Stimulated activated CD8-positive, alpha-beta memory T cell treated with anti-CD3 and anti-CD28 coated beads, Interleukin-4, amount 100 ng/mL, for 4 hours (primary cell): Measurements from ENCODE around the gene GBP2.
"Not testable (repeated sequence)": the region's sequence is repeated elsewhere in the genome, so short reads cannot be mapped to it uniquely, and the experiment has no call there.

Source experiments
- DNase-seq, 2 donors: peaks; one replicate each; pipeline ENCODE4 v3.0.0-alpha.2; 2020; ENCODE audit warnings: low read depth in 2 of 2, low spot score in 1 of 2

The GBP2 gene

DNA sequence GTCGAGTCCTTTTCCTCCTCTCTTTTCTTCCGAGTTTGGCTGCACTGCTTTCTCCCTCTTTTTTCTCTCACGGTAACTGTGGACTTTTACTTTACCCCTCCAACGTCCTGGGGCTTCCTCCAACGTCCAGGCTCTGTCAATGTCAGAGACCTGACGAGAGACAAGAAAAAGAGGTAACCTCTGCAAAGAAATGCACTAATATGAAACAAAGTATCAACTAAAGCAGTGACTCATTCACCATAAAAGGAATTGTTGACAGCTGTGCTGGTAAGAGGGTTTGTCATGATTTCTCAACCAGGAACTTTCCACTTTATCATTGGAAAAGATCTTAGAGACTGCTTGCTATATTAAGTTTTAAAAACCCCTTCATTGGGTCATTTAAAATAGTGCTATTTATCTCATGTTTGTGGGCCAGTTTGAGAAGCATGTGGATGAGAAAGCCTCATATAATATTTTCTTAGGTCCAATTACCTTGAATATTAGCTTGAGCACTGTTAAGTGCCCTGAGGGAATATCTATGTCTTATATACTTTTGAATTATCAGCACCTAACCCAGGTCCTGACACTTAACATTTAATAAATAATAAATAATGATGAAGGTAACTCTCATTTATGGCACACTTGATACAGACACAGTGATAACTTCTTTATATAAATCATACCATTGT, at the start of gene GBP2:
Gene GBP2 (minus strand): TSS at position 202 of the 668 bp plus-strand sequence. CDS start 4,148 bp downstream, outside the sequence.
- no peak for DNase-seq

DNA sequence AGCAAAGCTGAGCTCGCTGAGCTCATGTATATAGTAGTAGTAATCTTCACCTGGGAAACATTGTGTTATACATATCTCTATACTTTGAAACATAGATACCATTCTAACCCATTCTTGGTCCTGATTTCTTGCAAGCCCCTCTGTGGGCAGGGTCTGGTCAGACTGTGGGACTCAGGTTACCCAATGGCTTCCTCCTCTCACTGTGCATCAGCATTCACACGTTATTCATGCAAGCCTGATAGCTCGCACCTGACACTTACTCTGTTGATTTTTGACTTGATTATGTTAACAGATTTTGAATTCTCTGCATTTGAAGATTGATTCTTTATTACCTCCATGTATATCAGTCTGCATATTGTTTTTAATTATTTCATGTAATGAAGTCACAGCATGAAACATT, 48.6 kb upstream of the GBP2 start:
- no peak for DNase-seq

DNA sequence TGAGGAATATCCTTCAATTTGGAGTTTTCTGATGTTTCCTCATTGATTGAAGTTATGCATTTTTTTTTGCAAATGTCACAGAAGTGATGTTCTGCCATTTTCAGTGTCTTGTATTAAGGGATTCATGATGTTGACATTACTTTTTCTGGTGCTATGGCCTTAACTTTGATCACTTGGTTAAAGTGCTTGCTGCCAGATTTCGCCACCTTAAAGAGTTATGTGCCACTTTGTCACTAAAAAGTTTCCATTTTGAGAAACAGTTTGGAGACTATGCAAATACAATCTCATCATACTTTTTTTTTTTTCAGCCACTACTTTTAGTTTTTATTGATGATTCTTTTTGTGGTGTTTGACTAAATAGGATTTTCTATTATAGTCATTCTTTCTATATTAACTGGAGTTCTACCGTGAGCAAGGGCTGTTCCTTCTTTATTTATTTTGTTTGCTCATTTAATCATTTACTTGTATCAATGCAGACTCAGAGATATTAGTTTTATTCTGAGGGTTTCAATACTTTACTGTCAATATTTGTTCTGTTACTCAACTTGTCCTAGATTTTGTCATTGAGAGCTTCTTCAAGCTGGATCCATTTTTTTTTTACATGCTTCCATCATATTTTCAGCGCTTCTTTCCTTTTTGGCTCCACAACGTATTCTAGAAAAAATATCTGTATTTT, 46.7 kb upstream of the GBP2 start:
- DNase-seq, result no peak

DNA sequence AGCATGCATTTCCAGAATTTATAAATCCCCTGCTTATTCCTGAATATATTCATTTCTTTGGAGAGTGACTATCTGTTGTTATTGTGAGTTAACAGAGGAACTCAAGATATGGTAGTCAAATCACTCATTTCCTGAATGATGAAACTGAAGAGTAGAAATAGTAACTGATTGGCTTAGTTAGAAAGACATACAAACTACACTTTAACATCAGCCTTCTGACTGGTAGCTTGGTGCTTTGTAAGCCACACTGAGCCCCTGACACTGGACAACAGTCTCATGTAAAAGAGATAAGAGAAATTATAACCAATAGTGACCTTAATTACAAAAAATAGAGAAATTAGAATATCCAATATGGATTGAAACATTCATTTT, 45.1 kb upstream of the GBP2 start:
- DNase-seq, result no peak

GRCh38 chr1:89170170-89171066, 44.5 kb upstream of the GBP2 start:
- DNase-seq, result no peak

- no peak for DNase-seq
Observed at GRCh38 chr1:89169166-89169565, 43.3 kb upstream of the GBP2 start.

DNA sequence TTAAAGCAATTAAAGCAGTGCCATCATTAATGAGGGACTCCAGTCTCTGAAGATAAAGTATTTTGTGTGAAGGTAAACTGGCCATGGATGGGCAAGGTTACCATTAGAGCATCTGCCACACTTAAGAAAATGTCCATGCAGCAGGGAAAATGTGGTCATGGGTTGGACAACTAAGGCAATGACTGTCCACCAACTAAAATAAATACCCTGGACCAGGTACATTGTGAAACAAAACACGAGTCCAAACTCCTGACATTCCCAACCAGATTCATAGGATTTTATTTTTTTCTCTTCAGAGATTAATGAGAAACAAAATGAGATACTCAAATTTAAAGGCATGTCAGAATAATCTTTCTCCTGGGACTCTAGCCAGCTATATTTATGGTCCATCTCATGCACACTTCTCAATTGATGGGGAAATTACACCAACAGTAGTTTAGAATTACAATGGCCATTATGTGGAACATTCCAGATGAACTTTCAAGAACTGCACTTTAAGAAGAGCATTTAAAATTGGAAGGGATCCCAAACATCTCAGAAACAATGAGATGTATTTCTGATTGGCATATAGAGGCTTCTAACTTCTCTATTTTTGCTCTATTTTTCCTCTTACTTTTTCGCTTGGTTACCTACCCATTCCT, 41.8 kb upstream of the GBP2 start:
- no peak for DNase-seq

- DNase-seq, result no peak
Observed at GRCh38 chr1:89166705-89167104, 40.8 kb upstream of the GBP2 start.

- no peak for DNase-seq
Observed at GRCh38 chr1:89165811-89166210, 39.9 kb upstream of the GBP2 start.

- DNase-seq, result no peak
Observed at GRCh38 chr1:89151047-89151446, 25.1 kb upstream of the GBP2 start.

DNA sequence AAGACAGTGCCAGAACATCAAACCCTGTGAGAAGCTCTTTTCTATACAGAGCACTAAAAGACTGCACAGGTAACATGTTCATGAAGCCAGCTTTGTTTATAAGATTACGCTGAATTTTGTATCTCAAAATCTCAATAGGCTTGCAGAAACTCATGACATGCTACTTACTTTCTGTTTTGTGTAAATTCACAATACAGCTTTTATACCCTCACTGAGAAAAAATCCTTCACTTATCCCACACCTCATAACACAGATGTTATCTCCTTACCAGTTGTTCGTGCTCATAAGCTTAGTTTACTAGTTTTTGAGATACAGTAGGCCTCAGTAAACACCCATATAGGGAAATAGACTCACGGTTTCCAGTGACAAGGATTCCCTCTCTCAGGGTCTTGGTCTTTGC, 24.1 kb upstream of the GBP2 start:
- no peak for DNase-seq

DNA sequence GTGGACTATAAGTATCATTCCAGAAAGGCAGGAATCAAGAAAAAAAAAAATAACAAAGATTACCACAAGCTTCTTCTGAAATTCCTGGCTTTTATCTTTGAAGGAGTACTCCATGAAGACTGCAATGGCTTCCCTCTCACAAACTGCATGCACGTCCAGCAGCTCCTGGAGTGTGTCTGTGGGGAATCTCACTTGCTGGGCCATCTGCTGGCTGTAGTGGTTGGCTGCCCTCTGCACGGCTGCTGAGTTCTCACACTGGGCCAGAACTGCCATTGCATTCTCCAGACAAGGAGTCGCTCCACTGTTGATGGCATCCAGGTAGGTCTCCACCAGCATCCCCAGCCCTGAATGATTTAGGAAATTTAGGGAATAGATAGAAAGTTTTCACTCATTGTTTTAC, 23.3 kb upstream of the GBP2 start:
- no peak for DNase-seq

- no peak for DNase-seq
Observed at GRCh38 chr1:89147678-89148658, 22.1 kb upstream of the GBP2 start.

- DNase-seq, result no peak
Observed at GRCh38 chr1:89146721-89147120, 20.8 kb upstream of the GBP2 start.

DNA sequence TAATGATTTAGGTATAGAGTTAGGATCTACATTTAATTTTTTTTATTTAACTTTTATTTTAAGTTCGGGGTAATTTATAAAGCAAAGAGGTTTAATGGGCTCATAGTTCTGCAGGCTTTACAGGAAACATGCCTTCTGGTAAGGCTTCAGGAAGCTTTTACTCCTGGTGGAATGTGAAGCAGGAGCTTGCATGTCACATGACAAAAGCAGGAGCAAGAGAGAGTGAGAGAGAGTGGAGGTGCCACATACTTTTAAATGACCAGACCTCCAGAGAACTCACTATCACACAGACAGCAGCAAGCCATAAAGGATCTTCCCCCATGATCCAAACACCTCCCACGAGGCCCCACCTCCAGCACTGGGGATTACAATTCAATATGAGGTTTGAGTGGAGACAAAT, 17.6 kb upstream of the GBP2 start:
- no peak for DNase-seq

DNA sequence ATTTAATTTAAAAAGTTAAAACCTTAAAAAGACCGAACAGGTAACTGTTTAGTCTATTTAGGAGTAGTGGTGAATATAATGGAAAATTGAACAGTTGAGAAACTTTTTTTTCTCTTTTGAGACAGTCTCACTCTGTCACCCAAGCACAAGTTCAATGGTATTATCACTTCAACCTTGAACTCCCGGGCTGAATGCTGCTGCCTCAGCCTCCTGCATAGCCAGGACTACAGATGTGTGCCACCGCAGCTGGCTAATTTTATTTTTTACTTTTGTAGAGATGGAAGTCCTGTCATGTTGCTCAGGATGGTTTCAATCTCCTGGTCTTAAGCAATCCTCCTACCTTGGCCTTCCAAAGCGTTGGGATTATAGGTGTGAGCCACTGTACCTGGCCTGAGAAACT, 16.2 kb upstream of the GBP2 start:
- no peak for DNase-seq

- DNase-seq, result no peak
Observed at GRCh38 chr1:89133747-89134146, 7.8 kb upstream of the GBP2 start.

- DNase-seq, result no peak
Observed at GRCh38 chr1:89130716-89131115, 4.8 kb upstream of the GBP2 start.

DNA sequence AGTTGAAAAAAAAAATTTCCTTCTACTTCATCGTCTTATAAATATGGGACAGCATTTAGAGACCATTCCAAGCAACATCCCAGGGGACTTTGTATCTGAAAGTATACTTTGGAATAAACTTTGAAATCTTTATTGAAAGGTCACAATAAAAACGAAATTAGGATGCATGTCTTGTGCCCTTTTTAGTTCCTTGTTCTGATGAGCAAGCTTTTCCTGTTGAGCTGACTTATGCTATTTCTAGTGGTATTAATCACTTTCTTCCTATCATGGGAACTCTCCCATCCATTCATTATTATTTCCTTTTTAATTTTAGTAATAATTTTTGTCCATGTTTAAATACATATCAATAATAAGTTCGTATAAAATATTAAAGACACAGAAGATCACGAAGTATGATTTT, 4.0 kb upstream of the GBP2 start:
- DNase-seq, result no peak

DNA sequence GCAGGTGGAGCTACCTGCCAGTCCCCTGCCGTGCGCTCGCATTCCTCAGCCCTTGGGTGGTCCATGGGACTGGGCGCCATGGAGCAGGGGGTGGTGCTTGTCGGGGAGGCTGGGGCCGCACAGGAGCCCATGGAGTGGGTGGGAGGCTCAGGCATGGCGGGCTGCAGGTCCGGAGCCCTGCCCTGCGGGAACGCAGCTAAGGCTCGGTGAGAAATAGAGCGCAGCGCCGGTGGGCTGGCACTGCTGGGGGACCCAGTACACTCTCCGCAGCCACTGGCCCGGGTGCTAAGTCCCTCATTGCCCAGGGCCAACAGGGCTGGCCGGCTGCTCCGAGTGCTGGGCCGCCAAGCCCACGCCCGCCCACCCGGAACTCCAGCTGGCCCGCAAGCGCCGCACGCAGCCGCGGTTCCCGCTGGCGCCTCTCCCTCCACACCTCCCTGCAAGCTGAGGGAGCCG, 2.1 kb upstream of the GBP2 start:
- DNase-seq, result not testable (repeated sequence)
